SKM-1 treated with dmso at 0.1 percent for 144 hours (cell line): Measurements from ENCODE around the gene USP17L25.
"Not testable (repeated sequence)": the region's sequence is repeated elsewhere in the genome, so short reads cannot be mapped to it uniquely, and the experiment has no call there.

ENCODE experiments used
- DNase-seq: peaks from one replicate; lab custom pipeline; 2025; ENCODE audit not compliant: unreplicated experiment; lab: John Stamatoyannopoulos, UW

USP17L25 gene

GRCh38 chr4:9329611-9330010, at the start of gene USP17L25:
Gene USP17L25 (plus strand): TSS chr4:9329911. CDS start chr4:9329911, 0 bp downstream.
- not testable (repeated sequence) for DNase-seq

GRCh38 chr4:9324191-9324590, 5.5 kb upstream of the USP17L25 start:
- not testable (repeated sequence) for DNase-seq

- not testable (repeated sequence) for DNase-seq
Measured at GRCh38 chr4:9324865-9325264, 4.8 kb upstream of the USP17L25 start, which contains the start of gene USP17L24. Gene USP17L24 (plus strand): TSS chr4:9325165. CDS start chr4:9325165, 0 bp downstream.

GRCh38 chr4:9334358-9334757, 4.6 kb downstream of the USP17L25 start, which contains the start of gene USP17L26:
Gene USP17L26 (plus strand): TSS chr4:9334658. CDS start chr4:9334658, 0 bp downstream.
- DNase-seq = not testable (repeated sequence)

- DNase-seq = not testable (repeated sequence)
Measured at GRCh38 chr4:9339103-9339502, 9.4 kb downstream of the USP17L25 start, which contains the start of gene USP17L5. Gene USP17L5 (plus strand): TSS chr4:9339403. CDS start chr4:9339403, 0 bp downstream.

- not testable (repeated sequence) for DNase-seq
Measured at GRCh38 chr4:9343848-9344247, 14.1 kb downstream of the USP17L25 start, which contains the start of gene USP17L27. Gene USP17L27 (plus strand): TSS chr4:9344148. CDS start chr4:9344148, 0 bp downstream.

GRCh38 chr4:9348593-9348992, 18.9 kb downstream of the USP17L25 start, which contains the start of gene USP17L28:
Gene USP17L28 (plus strand): TSS chr4:9348893. CDS start chr4:9348893, 0 bp downstream.
- DNase-seq = not testable (repeated sequence)

- DNase-seq = not testable (repeated sequence)
Measured at GRCh38 chr4:9350866-9351265, 21.2 kb downstream of the USP17L25 start.

- DNase-seq = not testable (repeated sequence)
Measured at GRCh38 chr4:9353338-9353737, 23.6 kb downstream of the USP17L25 start, which contains the start of gene USP17L29. Gene USP17L29 (plus strand): TSS chr4:9353638. CDS start chr4:9353638, 0 bp downstream.

GRCh38 chr4:9362829-9363228, 33.1 kb downstream of the USP17L25 start, which contains the start of gene USP17L30:
Gene USP17L30 (plus strand): TSS chr4:9363129. CDS start chr4:9363129, 0 bp downstream.
- DNase-seq = not testable (repeated sequence)

GRCh38 chr4:9379881-9380280, 50.2 kb downstream of the USP17L25 start:
- DNase-seq = not testable (repeated sequence)
